ENCODE measurements around the gene ANKS3. TPM values are rescaled to one million over a fixed set of nuclear protein-coding genes. Genes with fewer than 3 reads are reported as not detected.
A peak's percentile ranks its signal among the peaks of the same experiment; 100 is the strongest.

ANKS3 gene
- total RNA-seq, 4 donors from 2014 or later = 2.4 to 51.7 (median 33.1) TPM

GRCh38 chr16:4765511-4766474, 31.7 kb upstream of the ANKS3 start:
- Histone ChIP-seq H3K36me3 (no peaks in the 10 kb centered on the region), H3K9me3 (no peaks in the 10 kb centered on the region), H3K4me1 (peaks cover 0 to 15% of the 10 kb centered on the region in 2 donors), H3K4me3 (peak overlapping the region; percentile 71 to 88), H3K27me3 (no peaks in the 10 kb centered on the region), H3K27ac (no peak overlapping the region)
- intact Hi-C loops (cut with DNase I; ENCODE audit: low total_unique reads) = loop anchor here (5.0 kb wide), 1 partner anchor 37 kb away; the partner anchor contains the start of gene ROGDI
- TF ChIP-seq CTCF (IDR thresholded peaks at IDR 0.05) (no peak), POLR2A (IDR thresholded peaks at IDR 0.05) (no peak)
- no peak for DNase-seq

GRCh38 chr16:4763791-4764190, 29.7 kb upstream of the ANKS3 start:
- no peak for TF ChIP-seq POLR2A (IDR thresholded peaks at IDR 0.05)
- TF ChIP-seq CTCF (IDR thresholded peaks at IDR 0.05) = no peak
- intact Hi-C loops (cut with DNase I; ENCODE audit: low total_unique reads) = no loop called here
- Histone ChIP-seq H3K4me1 (peaks cover 0 to 15% of the 10 kb centered on the region in 2 donors), H3K27ac (no peak overlapping the region), H3K36me3 (no peaks in the 10 kb centered on the region), H3K9me3 (no peaks in the 10 kb centered on the region), H3K4me3 (no peak overlapping the region), H3K27me3 (no peaks in the 10 kb centered on the region)
- no peak for DNase-seq

- no peaks in the 10 kb centered on the region for H3K27me3 ChIP-seq
- no peak overlapping the region for H3K27ac ChIP-seq
- no peak overlapping the region for H3K4me3 ChIP-seq
- DNase-seq = no peak
- no peaks in the 10 kb centered on the region for H3K36me3 ChIP-seq
- intact Hi-C loops (cut with DNase I; ENCODE audit: low total_unique reads) = no loop called here
- no peaks in the 10 kb centered on the region for H3K9me3 ChIP-seq
- peaks cover 0 to 7% of the 10 kb centered on the region in 2 donors for H3K4me1 ChIP-seq
- TF ChIP-seq CTCF (IDR thresholded peaks at IDR 0.05) (no peak), POLR2A (IDR thresholded peaks at IDR 0.05) (no peak)
Observed at GRCh38 chr16:4762205-4762604, 28.1 kb upstream of the ANKS3 start.

- intact Hi-C loops (cut with DNase I; ENCODE audit: low total_unique reads) = no loop called here
- no peaks in the 10 kb centered on the region for H3K36me3 ChIP-seq
- peaks cover 0 to 3% of the 10 kb centered on the region in 2 donors for H3K4me1 ChIP-seq
- H3K27me3 ChIP-seq = no peaks in the 10 kb centered on the region
- H3K27ac ChIP-seq = no peak overlapping the region
- no peak for DNase-seq
- no peaks in the 10 kb centered on the region for H3K9me3 ChIP-seq
- no peak overlapping the region for H3K4me3 ChIP-seq
- TF ChIP-seq POLR2A (IDR thresholded peaks at IDR 0.05) (no peak), CTCF (IDR thresholded peaks at IDR 0.05) (no peak)
Observed at GRCh38 chr16:4760221-4760910, 26.3 kb upstream of the ANKS3 start.

GRCh38 chr16:4755687-4756086, 21.6 kb upstream of the ANKS3 start:
- no peaks in the 10 kb centered on the region for H3K27me3 ChIP-seq
- TF ChIP-seq POLR2A (IDR thresholded peaks at IDR 0.05) (no peak), CTCF (IDR thresholded peaks at IDR 0.05) (no peak)
- H3K9me3 ChIP-seq = no peaks in the 10 kb centered on the region
- no peak for DNase-seq
- H3K27ac ChIP-seq = no peak overlapping the region
- no peak overlapping the region for H3K4me3 ChIP-seq
- H3K4me1 ChIP-seq = no peaks in the 10 kb centered on the region
- H3K36me3 ChIP-seq = no peaks in the 10 kb centered on the region
- intact Hi-C loops (cut with DNase I; ENCODE audit: low total_unique reads) = no loop called here
